Gastroesophageal sphincter (tissue), 3 donors: ENCODE measurements around the gene SLC4A4.

Experiments used
- CTCF ChIP-seq, 4 experiments: fragments of 200-600 bp in 2 of 4; fragments of 450-650 bp in 2 of 4; sonication (generic) in 1 of 4; IDR thresholded peaks; one replicate each; pipeline ENCODE4 v1.5.1; 2017 to 2019; ENCODE audit warnings: antibody characterized with exemption in 4 of 4, mild to moderate bottlenecking in 2 of 4, moderate library complexity in 2 of 4
- POLR2A ChIP-seq, 2 donors: fragments of 450-650 bp; IDR thresholded peaks; one replicate each; pipeline ENCODE4 v1.6.1; 2017; ENCODE audit warnings: antibody characterized with exemption in 2 of 2, mild to moderate bottlenecking in 2 of 2, moderate library complexity in 1 of 2

- TF ChIP-seq CTCF (IDR thresholded peaks at IDR 0.05) = no peak
- no peak for TF ChIP-seq POLR2A (IDR thresholded peaks at IDR 0.05)
Observed at GRCh38 chr4:71292228-71292627, 46.6 kb upstream of the SLC4A4 start.
